H1 (cell line): ENCODE measurements around the gene TBC1D10A. TPM values are rescaled to one million over a fixed set of nuclear protein-coding genes. Genes with fewer than 3 reads are reported as not detected.

Experiments
- CTCF ChIA-PET: fragments of 300-600 bp; sonication (Branson Sonifier 250); formaldehyde crosslinking; loops from one replicate; lab custom pipeline; 2021; ENCODE audit not compliant: partially characterized antibody; lab: Charles Lee
- POLR2A ChIA-PET: fragments of 300-600 bp; sonication (Branson Sonifier 250); formaldehyde crosslinking; loops from one replicate; lab custom pipeline; 2021; ENCODE audit warnings: inconsistent platforms; ENCODE audit not compliant: partially characterized antibody; lab: Charles Lee
- DNase-seq, 2 experiments: peaks; one replicate each; pipeline versions ENCODE4 v3.0.0 to v3.0.0-alpha.2; 2010 to 2022; ENCODE audit warnings: low spot score in 2 of 2, low read depth in 1 of 2, mixed read lengths in 1 of 2
- FAIRE-seq: peaks from 2 replicates; lab custom pipeline; 2011; peaks lifted over from hg19 to GRCh38; lab: Jason Lieb, UNC
- H2AFZ ChIP-seq: 2 replicates; pipeline ENCODE4 v1.8.1; 2012; ENCODE audit warnings: low read length, inconsistent platforms
- H2AK5ac ChIP-seq: 2 replicates; pipeline ENCODE4 v1.6.1; 2013; ENCODE audit warnings: low read depth, low read length
- H2BK120ac ChIP-seq: replicated peaks from 2 replicates; pipeline ENCODE3; 2013; ENCODE audit warnings: low read depth, low read length, inconsistent platforms
- H2BK12ac ChIP-seq: 2 replicates; pipeline ENCODE4 v1.6.1; 2013; ENCODE audit warnings: low read depth, low read length
- H2BK15ac ChIP-seq: 2 replicates; pipeline ENCODE4 v1.6.1; 2013; ENCODE audit warnings: low read length
- H2BK20ac ChIP-seq: 2 replicates; pipeline ENCODE4 v1.6.1; 2013; ENCODE audit warnings: low read length
- H2BK5ac ChIP-seq: 2 replicates; pipeline ENCODE4 v1.6.1; 2013; ENCODE audit warnings: low read depth, low read length
- H3K14ac ChIP-seq: 2 replicates; pipeline ENCODE4 v1.6.1; 2013; ENCODE audit warnings: inconsistent platforms; ENCODE audit not compliant: insufficient read length
- H3K18ac ChIP-seq: 2 replicates; pipeline ENCODE4 v1.6.1; 2013; ENCODE audit warnings: low read length; ENCODE audit errors: extremely low read depth
- H3K23ac ChIP-seq: 2 replicates; pipeline ENCODE4 v1.6.1; 2013; ENCODE audit warnings: inconsistent platforms; ENCODE audit not compliant: insufficient read length
- H3K23me2 ChIP-seq: 2 replicates; pipeline ENCODE4 v1.6.1; 2013; ENCODE audit warnings: low read depth, low read length
- H3K27ac ChIP-seq: 2 replicates; pipeline ENCODE4 v1.6.1; 2011; ENCODE audit warnings: low read depth, low read length, inconsistent platforms
- H3K27me3 ChIP-seq, 4 experiments: replicated peaks in 1 of 4; 1 replicate in 1 of 4; 2 replicates in 3 of 4; pipeline versions ENCODE4 v1.6.1 to v1.8.1; 2011 to 2013; ENCODE audit warnings: low read length in 3 of 4, mild to moderate bottlenecking in 3 of 4, inconsistent platforms in 2 of 4, mixed read lengths in 2 of 4, moderate library complexity in 1 of 4; ENCODE audit not compliant: control insufficient read depth in 3 of 4, insufficient read depth in 3 of 4; ENCODE audit errors: extremely low read depth in 1 of 4
- H3K36me3 ChIP-seq, 4 experiments: 2 replicates each; pipeline versions ENCODE4 v1.6.1 to v1.8.1; 2011 to 2013; ENCODE audit warnings: mild to moderate bottlenecking in 4 of 4, low read length in 3 of 4, moderate library complexity in 2 of 4, control low read depth in 1 of 4, inconsistent platforms in 1 of 4; ENCODE audit not compliant: insufficient read depth in 4 of 4, control insufficient read depth in 2 of 4
- H3K4ac ChIP-seq: replicated peaks from 2 replicates; pipeline ENCODE3; 2013; ENCODE audit warnings: low read length, low read depth, mixed read lengths, inconsistent platforms; ENCODE audit not compliant: insufficient read length
- H3K4me1 ChIP-seq, 4 experiments: replicated peaks in 1 of 4; 1 replicate in 1 of 4; 2 replicates in 3 of 4; pipeline versions ENCODE4 v1.6.1 to v1.8.1; 2011 to 2013; ENCODE audit warnings: low read length in 3 of 4, inconsistent platforms in 2 of 4, mixed read lengths in 1 of 4; ENCODE audit not compliant: insufficient read depth in 4 of 4, control insufficient read depth in 3 of 4
- H3K4me2 ChIP-seq, 2 experiments: 2 replicates each; pipeline versions ENCODE4 v1.6.1 to v1.8.1; 2011 to 2013; ENCODE audit warnings: low read depth in 2 of 2, low read length in 2 of 2, control low read depth in 1 of 2, inconsistent platforms in 1 of 2, mild to moderate bottlenecking in 1 of 2; ENCODE audit not compliant: insufficient read depth in 1 of 2
- H3K4me3 ChIP-seq, 4 experiments: fragments of 200-600, 300-600 bp in 1 of 4; sonication (generic), shearing (Covaris generic), sonication (Bioruptor Twin) in 1 of 4; 2 replicates each; pipeline versions ENCODE4 v1.5.1 to v1.8.1; 2011 to 2016; ENCODE audit warnings: low read length in 4 of 4, low read depth in 3 of 4, control low read depth in 2 of 4, inconsistent platforms in 2 of 4, mild to moderate bottlenecking in 2 of 4, mixed read lengths in 1 of 4, moderate library complexity in 1 of 4; ENCODE audit not compliant: insufficient read depth in 2 of 4; ENCODE audit errors: extremely low read depth in 1 of 4
- H3K56ac ChIP-seq: replicated peaks from 2 replicates; pipeline ENCODE3; 2013; ENCODE audit warnings: low read depth, mild to moderate bottlenecking, mixed read lengths, low read length, inconsistent platforms; ENCODE audit not compliant: insufficient read length
- H3K79me1 ChIP-seq: 2 replicates; pipeline ENCODE4 v1.6.1; 2013; ENCODE audit warnings: low read depth, low read length, control low read depth
- H3K79me2 ChIP-seq, 2 experiments: 2 replicates each; pipeline versions ENCODE4 v1.6.1 to v1.8.1; 2012 to 2013; ENCODE audit warnings: low read length in 2 of 2, mild to moderate bottlenecking in 2 of 2, inconsistent platforms in 1 of 2; ENCODE audit not compliant: insufficient read depth in 2 of 2, control insufficient read depth in 1 of 2
- H3K9ac ChIP-seq, 4 experiments: replicated peaks in 1 of 4; 1 replicate in 1 of 4; 2 replicates in 3 of 4; pipeline versions ENCODE4 v1.6.1 to v1.8.1; 2011 to 2013; ENCODE audit warnings: low read depth in 3 of 4, low read length in 3 of 4, control low read depth in 2 of 4, mild to moderate bottlenecking in 2 of 4, moderate library complexity in 2 of 4, inconsistent platforms in 1 of 4; ENCODE audit errors: extremely low read depth in 1 of 4
- H3K9me3 ChIP-seq, 2 experiments: 2 replicates each; pipeline versions ENCODE4 v1.6.1 to v1.8.1; 2012 to 2013; ENCODE audit warnings: mild to moderate bottlenecking in 2 of 2, moderate library complexity in 2 of 2, control low read depth in 1 of 2, inconsistent platforms in 1 of 2, low read depth in 1 of 2, low read length in 1 of 2, mixed read lengths in 1 of 2; ENCODE audit not compliant: insufficient read depth in 2 of 2
- H4K20me1 ChIP-seq, 2 experiments: replicated peaks in 1 of 2; 2 replicates each; pipeline versions ENCODE3 to v1.8.1; 2011 to 2013; ENCODE audit warnings: inconsistent platforms in 2 of 2, low read length in 2 of 2, mild to moderate bottlenecking in 1 of 2; ENCODE audit not compliant: insufficient read depth in 2 of 2, control insufficient read depth in 1 of 2
- H4K5ac ChIP-seq: 2 replicates; pipeline ENCODE4 v1.6.1; 2013; ENCODE audit warnings: low read length, low read depth, mixed read lengths, inconsistent platforms; ENCODE audit not compliant: insufficient read length
- H4K8ac ChIP-seq: 2 replicates; pipeline ENCODE4 v1.8.0; 2013; ENCODE audit warnings: mild to moderate bottlenecking, moderate library complexity, low read length, inconsistent platforms; ENCODE audit not compliant: insufficient read depth; ENCODE audit errors: extremely low read depth
- H4K91ac ChIP-seq: replicated peaks from 2 replicates; pipeline ENCODE3; 2013; ENCODE audit warnings: low read length, mixed read lengths, inconsistent platforms; ENCODE audit not compliant: insufficient read length
- HDAC2 ChIP-seq, 2 experiments: fragments of 300-600 bp in 1 of 2; sonication (generic) in 1 of 2; IDR thresholded peaks; 2 replicates each; pipeline ENCODE4 v1.6.1; 2011 to 2012; ENCODE audit warnings: low read depth in 2 of 2, low read length in 2 of 2, mild to moderate bottlenecking in 2 of 2, moderate library complexity in 2 of 2, borderline replicate concordance in 1 of 2, inconsistent platforms in 1 of 2
- MAFK ChIP-seq: IDR thresholded peaks from 2 replicates; pipeline ENCODE4 v1.6.1; 2012; ENCODE audit warnings: low read depth, mild to moderate bottlenecking, improper control_type of control experiment, low read length
- NRF1 ChIP-seq: IDR thresholded peaks from 2 replicates; pipeline ENCODE4 v1.6.1; 2011; ENCODE audit warnings: mild to moderate bottlenecking, low read depth, low read length, improper control_type of control experiment
- PHF8 ChIP-seq: fragments of 200-600 bp; sonication (generic); conservative IDR thresholded peaks from 2 replicates; pipeline ENCODE4 v1.7.1; 2012; ENCODE audit warnings: low read depth, mild to moderate bottlenecking, inconsistent platforms, low read length, moderate library complexity
- POLR2A ChIP-seq, 2 experiments: IDR thresholded peaks; 1 replicate in 1 of 2; 2 replicates in 1 of 2; pipeline ENCODE4 v1.6.1; 2011; ENCODE audit warnings: low read depth in 2 of 2, low read length in 2 of 2, mild to moderate bottlenecking in 2 of 2; ENCODE audit errors: control extremely low read depth in 1 of 2
- SIX5 ChIP-seq: IDR thresholded peaks from 2 replicates; pipeline ENCODE4 v1.6.1; 2011; ENCODE audit warnings: mild to moderate bottlenecking, low read depth, low read length
- WGBS, 2 experiments: shearing (Covaris generic) in 1 of 2; methylation state at CpG; one replicate each; pipeline versions ENCODE4 v1.1.6 to v1.1.7; 2013 to 2015; ENCODE audit warnings: low lambda C conversion rate in 2 of 2, mixed read lengths in 2 of 2, inconsistent platforms in 1 of 2, low coverage in 1 of 2, missing lambda C conversion rate in 1 of 2; ENCODE audit not compliant: insufficient replicate concordance in 2 of 2, insufficient coverage in 1 of 2, insufficient read length in 1 of 2; ENCODE audit errors: extremely low coverage in 1 of 2, missing lambda C conversion rate in 1 of 2; 5-methylcytosine and 5-hydroxymethylcytosine counted together
- polyA plus RNA-seq, 7 experiments: library from polyadenylated mRNA; depleted of rRNA in 3 of 7; stranded (reverse) in 5 of 7; unstranded in 2 of 7; fragments of >200 nt in 5 of 7; fragments of 200-250 nt in 2 of 7; gene quantifications; 1 replicate in 5 of 7; 2 replicates in 1 of 7; 4 replicates in 1 of 7; pipeline versions ENCODE4 v1.2.1 to v1.2.3, GENCODE V29; 2011 to 2013; ENCODE audit warnings: missing spikeins in 2 of 7, mixed read lengths in 2 of 7
- total RNA-seq: library from RNA; stranded (reverse); fragmentation: NEBNext Ultra II Directional; extraction: Animal tissue kit (Norgen Biotek cat#: 25700); gene quantifications from 2 replicates; pipeline ENCODE4 v1.2.1, GENCODE V29; 2021

Gene TBC1D10A
- total and polyA plus RNA-seq, 2 of the 8 experiments (the other 6 are each of a cell fraction or from before 2014, with no cell fraction given): 5.4 to 7.0 TPM

DNA sequence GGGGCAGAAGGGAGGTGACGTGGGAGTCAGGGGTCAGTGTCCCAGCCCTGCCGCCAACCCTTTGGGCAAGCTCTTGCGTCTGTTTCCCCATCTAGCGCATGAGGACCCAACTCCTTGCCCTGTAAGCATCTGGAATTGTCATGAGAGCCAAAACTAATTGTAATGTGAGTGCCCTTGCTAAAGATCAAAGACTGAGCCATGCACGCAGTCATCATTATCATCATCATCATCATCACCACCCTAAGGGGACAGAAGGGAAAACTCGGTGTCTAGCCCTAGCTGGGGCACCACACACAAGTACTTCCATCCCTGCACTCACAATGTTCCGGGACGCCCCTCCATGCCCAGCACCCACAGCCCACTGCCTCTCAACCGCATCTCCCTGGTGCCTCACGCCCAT, 82.7 kb downstream of the TBC1D10A start:
- Histone ChIP-seq H4K8ac (no peak overlapping the region), H3K4me2 (no peak overlapping the region; a peak in 1 of 4 replicates), H3K4ac (peak overlapping the region; percentile 28), H3K18ac (no peak overlapping the region), H3K27me3 (no peaks in the 10 kb centered on the region; a peak in 2 of 7 replicates), H3K79me2 (no peaks in the 10 kb centered on the region), H4K91ac (no peak overlapping the region), H3K4me3 (no peak overlapping the region), H3K27ac (no peak overlapping the region), H3K9ac (no peak overlapping the region), H3K36me3 (0 out of 8 replicates have a peak, but pooled peaks cover 0 to 5% (median 0%) of the 10 kb centered on the region in 4 experiments), H3K9me3 (no peaks in the 10 kb centered on the region)
- 87% methylated on average over 10 of the region's 10 CpGs; no CpG with 5 or more reads in 1 of the 2 experiments for WGBS, 2 experiments
- POLR2A ChIA-PET: interaction anchor here (1.0 to 1.6 kb wide), 2 partner anchors 11 kb away, joined by 3 to 5 read pairs; no protein-coding TSS in a partner anchor
- TF ChIP-seq PHF8 (no peak), HDAC2 (IDR thresholded peaks at IDR 0.05; ENCODE audit: borderline replicate concordance in 1 of 2, low read depth in 2 of 2, low read length in 2 of 2) (no peak), SIX5 (no peak), NRF1 (no peak), MAFK (no peak), POLR2A (IDR thresholded peaks at IDR 0.05; ENCODE audit: control extremely low read depth in 1 of 2, low read depth in 2 of 2, low read length in 2 of 2) (no peak)
- TF ChIP-seq, all 59 proteins: peak for 0
- Histone ChIP-seq H2BK15ac (no peak overlapping the region; the same call in 1 of the 2 replicates), H2BK120ac (no peak overlapping the region), H3K14ac (no peak overlapping the region), H2AFZ (no peak overlapping the region), H2BK20ac (0 out of 2 replicates have a peak overlapping the region, but pooled peaks have one; percentile 13), H3K4me1 (peaks cover 0 to 20% (median 12%) of the 10 kb centered on the region in 4 experiments; a peak in 6 of 7 replicates), H3K56ac (no peak overlapping the region), H2BK12ac (no peak overlapping the region), H4K20me1 (no peaks in the 10 kb centered on the region), H4K5ac (no peak overlapping the region), H3K79me1 (peaks cover 4% of the 10 kb centered on the region), H2AK5ac (no peak overlapping the region), H3K23ac (no peak overlapping the region), H2BK5ac (0 out of 2 replicates have a peak overlapping the region, but pooled peaks have one; percentile 36), H3K23me2 (peaks cover 12% of the 10 kb centered on the region; the same call in 1 of the 2 replicates)
- DNase-seq (no peak), FAIRE-seq (no peak)
- CTCF ChIA-PET: interaction anchor here (0.6 to 3.1 kb wide), 3 partner anchors 11 to 125 kb away, joined by 3 to 10 read pairs (median 3); no protein-coding TSS in a partner anchor
